NCI-H2029 treated with DMSO at 0.1 percent for 48 hours (cell line): ENCODE data around the gene TEDC2.

Experiments used
- DNase-seq: peaks from one replicate; lab custom pipeline; 2025; lab: John Stamatoyannopoulos, UW

TEDC2 gene

DNA sequence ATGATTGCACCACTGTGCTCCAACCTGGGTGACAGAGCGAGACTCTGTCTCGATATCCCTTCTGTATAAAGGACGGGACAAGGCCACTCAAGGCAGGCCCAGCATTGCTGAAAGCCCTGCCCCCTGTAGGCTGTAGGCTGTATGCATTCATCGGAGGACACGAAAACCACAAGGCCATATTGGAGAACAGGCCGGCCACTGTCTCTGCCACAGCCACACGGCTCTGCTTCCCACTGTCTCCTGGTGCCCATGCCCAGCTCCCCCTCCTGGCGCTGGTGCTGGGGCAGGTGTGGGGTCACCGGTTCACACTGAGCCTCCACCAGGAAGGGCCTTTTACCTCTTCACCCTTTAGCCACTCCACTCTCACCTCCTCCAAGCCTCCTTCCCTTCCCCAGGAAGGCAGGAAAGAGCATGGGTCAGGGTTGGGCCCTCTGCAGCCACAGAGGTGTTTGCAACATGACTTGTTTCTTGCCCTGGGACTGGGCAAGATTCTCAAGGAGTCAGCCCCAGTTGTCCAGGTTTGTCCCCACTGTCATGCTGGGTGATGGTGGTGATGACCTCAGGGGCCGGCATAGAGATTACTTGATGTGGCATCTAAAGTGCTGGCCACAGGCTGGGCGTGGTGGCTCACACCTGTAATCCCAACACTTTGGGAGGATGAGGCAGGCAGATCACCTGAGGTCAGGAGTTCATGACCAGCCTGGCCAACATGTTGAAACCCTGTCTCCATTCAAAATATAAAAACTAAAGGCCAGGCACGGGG, 5.9 kb downstream of the TEDC2 start:
- DNase-seq, result no peak

DNA sequence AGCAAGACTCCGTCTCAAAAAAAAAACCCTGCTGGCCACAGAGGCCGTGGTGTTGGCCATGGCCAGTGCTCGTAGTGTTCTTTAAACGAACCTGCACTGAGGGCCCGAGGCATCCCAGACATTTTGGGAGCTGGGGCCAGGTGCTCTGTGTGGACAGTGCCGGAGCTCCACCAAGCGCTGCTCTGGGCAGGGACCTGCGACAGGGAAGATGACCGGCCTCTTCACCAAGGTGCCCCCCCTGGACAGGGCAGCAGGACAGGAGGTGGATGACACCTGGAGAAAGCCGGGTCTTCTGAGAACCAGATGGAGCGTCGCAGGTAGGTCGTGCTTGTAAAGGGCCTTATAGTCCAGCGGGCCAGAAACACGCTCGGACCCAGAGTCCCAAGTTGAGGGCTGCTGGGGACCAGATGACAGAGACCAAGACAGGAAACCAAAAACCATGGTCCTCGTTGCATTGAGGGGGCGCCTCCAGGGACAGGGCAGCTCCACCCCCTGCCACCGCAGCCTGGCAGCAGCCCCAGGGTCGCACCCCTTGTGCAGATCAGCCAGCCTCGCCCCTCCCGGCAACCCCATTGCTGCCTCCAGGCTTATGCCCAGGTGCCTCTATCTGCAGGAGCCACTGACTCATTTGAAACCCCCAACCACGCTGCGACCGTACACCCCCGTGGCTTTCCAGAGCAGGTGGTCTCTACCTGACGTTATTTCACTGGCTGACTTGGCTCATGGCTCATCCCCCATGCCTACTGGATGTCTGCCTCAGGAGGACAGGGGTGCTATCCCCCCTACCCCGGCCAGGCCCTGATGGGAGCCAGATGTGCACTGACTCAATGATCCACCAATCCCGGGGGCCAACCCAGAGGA, 7.0 kb downstream of the TEDC2 start:
- DNase-seq, result no peak

DNA sequence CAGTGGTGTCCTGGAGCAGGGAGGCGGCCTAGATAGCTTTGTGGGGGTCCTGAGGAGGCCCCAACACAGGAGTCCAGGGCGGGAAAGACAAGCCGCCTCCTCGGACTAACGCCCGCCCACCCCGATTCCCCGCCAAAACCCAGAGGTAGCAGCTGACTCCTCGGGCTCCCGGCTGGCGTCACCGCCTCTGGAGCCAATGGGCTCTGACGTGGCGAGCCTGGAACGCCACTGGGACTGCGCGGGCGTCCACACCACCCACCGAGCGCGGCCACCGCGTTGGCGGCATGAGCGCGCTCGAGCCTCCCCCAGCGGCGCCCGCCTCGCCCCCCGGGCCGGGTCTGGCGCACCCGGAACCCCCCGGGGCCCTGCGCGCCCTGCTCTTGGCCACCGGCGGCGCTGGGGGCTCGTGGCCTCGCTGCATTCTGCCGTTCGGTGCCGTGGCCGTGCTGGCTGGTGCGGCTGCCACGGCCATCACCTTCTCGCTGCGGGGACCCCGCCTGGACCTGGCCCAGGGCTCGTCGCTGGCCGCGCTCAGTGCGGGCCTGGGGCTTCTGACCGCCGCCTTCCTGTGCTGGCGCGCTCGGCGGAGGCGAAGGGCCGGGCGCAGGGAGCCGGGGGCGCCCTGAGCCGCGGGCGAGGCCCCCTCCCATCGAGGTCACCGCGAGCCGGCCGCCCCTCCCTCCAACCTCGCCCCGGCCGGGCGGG, 7.8 kb downstream of the TEDC2 start:
- DNase-seq, result peak; percentile 40

DNA sequence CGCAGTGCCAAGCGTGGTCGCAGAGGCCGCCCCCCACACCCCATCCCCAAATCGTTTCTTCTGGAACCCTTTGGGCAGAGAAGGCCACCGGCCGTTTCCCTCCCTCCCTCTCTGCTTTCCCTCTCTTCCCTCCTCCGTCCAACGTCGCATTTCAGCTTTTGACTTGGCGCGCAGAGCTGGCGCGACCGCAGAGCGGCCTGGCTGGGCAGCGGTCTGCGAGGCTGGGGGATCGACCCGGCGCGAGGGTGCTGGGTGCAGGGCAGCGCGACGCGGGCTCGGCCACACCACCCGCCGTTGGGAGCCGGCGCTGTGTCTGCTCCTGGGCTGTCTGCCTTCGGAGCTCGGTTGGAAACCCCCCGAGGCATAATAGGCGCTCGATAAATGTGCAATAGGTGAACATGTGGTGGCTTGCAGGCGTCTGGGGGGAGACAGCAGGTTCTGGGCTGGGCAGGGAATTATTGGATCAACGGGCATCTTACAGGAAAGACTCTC, 8.4 kb downstream of the TEDC2 start:
- DNase-seq, result no peak

DNA sequence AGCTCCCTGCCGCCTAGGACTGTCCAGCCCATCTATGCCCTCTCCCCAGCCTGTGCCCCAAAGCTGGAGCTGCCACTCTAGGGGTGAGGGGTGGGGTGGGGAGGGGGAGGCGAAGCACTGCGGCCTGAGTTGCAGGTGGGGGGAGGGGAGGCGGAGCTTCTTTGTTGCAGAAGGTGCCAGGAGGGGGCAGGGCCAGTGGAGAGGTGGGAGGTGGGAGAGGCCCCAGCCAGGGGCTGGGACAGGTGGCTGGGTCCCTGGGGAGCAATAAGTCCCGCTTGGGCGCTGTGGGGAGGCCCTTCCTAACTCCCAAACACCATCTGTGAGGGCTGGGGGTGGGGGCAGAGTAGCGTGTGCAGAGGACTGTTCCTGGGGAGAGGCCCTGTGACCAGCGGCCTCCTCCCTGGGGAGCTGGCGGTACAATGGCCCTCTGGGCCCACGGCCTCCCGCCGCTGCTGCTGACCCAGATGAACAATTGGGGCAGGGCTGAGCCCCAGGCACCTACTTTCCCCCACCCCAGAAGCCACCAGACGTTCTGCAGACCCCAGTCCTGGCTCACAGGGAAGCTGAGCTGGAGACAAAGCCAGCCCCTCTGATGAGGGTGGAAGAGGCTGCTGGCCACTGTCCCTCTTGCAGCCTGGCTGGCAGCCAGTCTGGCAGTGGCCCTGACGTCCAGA, 9.0 kb downstream of the TEDC2 start:
- peak; percentile 61 for DNase-seq

DNA sequence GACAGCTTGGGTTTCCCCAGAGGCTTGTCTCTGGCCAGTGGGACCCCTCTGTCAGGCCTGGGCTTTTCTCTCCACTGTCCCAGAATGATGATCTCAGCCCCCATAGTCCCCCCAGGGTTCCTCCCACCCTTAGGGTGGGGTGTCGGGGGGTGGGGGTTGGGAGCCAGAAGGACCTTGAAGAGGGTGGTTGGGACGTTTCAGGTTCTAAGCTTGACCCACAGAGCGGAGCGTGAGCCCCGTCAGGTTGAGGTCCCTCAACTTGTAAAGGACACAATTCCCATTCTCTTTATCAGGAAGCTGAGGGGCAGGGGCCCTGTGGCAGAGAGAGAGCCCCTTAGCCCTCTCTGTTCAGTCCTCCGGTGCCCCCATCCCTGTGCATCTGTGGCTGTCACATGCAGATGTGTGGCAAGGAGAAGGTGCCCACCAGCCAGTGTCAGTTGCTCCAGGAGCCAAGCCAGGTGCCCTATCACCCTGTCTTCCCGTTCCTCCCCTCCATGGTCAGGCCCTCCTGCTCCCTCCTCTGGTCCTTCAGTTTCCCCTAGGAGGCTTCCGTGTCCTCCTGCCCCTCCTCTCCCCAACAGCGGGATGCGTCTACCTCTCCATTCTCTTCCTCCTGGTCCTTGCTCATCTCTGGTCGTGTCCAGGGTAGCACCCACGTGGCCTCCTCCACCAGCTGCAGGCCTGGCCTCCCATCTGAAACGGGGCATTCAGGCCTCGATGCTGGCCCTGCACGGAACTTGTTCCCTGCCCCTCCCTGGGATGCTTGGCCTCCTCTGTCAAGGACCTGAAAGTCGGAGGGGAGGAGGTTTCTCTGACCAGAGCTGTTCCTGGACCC, 9.7 kb downstream of the TEDC2 start:
- DNase-seq, result no peak

DNA sequence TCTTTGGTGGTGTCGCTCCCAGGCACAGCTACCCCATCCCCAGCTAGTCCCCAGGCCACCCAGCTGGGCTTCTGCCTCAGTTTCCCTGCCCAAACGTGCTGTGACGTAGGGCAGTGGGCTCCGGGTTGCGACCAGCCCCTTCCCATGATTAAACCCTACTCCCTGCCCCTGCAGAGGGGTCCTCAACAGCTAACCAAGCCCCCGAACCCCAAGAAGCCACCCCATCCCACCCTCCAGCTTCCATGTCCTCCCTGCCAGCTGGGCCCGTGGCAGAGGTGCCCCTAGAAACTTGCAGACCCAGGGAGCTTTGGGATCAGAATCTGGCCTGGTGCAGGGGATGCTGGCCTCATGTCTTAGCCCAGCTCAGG, 10.3 kb downstream of the TEDC2 start:
- DNase-seq, result no peak

DNA sequence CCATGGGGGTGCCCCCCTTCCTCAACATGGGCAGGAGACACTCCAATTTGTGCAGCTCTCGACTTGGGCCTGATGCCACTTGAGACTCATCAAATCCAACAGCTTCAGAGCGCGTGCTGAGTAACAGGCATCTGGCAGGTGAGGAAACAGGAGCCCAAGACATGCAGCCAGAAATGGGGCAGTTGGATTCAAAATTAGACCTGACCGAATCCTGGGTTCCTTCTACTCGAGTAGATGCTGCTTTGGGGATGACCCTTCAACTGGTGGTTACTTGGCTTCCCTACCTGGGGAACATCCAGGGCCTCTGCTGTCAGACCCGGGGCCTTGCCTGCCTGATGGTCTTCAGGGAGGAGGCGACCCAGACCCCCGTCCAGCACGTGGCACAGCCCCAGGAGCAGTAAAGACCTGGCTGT, 10.7 kb downstream of the TEDC2 start:
- no peak for DNase-seq

DNA sequence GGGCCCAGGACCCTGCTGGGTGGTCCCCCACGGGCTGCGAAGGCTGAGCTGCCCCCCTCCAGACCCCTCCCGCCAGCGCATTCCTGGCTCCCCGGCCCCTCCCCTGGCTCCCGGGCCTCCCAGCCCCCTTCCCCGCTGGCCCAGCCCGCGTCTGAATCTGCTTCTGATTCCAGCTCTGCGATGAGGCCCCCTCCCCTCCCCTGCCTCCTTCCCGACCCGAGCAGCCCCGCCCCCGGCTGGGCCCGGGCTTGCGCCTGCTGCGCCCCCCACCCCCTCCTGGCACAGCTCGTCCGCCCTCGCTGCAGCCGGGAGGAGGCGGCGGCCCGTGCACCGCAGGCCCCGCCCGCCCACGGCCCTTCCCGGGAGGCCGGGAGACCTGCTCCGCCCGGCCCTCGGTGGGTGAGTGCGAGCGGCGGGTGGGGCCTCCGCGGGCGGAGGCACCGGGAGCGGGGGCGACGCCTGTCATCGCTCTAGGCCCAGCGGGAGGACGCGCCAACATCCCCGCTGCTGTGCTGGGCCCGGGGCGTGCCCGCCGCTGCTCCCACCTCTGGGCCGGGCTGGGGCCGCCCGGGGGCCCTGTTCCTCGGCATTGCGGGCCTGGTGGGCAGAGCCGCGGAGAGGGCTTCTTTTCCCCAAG, 11.2 kb downstream of the TEDC2 start, which contains the start of gene NTN3:
Gene NTN3 (plus strand): TSS at position 282 of the 637 bp plus-strand sequence. CDS start 405 bp downstream, outside the sequence.
- DNase-seq, result no peak

DNA sequence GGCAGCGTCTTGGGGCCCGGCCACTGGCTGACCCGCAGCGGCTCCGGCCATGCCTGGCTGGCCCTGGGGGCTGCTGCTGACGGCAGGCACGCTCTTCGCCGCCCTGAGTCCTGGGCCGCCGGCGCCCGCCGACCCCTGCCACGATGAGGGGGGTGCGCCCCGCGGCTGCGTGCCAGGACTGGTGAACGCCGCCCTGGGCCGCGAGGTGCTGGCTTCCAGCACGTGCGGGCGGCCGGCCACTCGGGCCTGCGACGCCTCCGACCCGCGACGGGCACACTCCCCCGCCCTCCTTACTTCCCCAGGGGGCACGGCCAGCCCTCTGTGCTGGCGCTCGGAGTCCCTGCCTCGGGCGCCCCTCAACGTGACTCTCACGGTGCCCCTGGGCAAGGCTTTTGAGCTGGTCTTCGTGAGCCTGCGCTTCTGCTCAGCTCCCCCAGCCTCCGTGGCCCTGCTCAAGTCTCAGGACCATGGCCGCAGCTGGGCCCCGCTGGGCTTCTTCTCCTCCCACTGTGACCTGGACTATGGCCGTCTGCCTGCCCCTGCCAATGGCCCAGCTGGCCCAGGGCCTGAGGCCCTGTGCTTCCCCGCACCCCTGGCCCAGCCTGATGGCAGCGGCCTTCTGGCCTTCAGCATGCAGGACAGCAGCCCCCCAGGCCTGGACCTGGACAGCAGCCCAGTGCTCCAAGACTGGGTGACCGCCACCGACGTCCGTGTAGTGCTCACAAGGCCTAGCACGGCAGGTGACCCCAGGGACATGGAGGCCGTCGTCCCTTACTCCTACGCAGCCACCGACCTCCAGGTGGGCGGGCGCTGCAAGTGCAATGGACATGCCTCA, 12.0 kb downstream of the TEDC2 start:
- no peak for DNase-seq

DNA sequence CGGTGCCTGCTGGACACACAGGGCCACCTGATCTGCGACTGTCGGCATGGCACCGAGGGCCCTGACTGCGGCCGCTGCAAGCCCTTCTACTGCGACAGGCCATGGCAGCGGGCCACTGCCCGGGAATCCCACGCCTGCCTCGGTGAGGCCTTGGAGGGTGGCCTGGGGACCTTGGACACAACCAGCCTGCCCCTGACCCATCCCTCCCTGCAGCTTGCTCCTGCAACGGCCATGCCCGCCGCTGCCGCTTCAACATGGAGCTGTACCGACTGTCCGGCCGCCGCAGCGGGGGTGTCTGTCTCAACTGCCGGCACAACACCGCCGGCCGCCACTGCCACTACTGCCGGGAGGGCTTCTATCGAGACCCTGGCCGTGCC, 12.6 kb downstream of the TEDC2 start:
- no peak for DNase-seq

DNA sequence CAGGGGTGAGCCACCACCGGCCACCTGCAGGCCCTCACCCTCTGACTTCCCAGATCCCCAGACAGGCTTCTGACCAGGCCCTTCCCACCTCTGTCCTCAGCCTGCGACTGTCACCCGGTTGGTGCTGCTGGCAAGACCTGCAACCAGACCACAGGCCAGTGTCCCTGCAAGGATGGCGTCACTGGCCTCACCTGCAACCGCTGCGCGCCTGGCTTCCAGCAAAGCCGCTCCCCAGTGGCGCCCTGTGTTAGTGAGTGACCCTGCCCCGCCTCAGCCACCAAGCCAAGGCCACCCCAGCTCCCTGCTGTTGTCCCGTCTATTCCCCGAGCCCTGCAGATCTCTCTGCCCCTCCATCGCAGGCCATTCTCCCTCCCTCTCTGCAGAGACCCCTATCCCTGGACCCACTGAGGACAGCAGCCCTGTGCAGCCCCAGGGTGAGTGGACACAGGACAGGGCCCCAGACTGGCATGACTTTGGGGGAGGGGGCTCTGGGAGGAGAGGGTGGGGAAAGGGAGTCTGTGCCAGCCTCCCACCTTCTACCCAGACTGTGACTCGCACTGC, 13.1 kb downstream of the TEDC2 start:
- DNase-seq, result no peak

DNA sequence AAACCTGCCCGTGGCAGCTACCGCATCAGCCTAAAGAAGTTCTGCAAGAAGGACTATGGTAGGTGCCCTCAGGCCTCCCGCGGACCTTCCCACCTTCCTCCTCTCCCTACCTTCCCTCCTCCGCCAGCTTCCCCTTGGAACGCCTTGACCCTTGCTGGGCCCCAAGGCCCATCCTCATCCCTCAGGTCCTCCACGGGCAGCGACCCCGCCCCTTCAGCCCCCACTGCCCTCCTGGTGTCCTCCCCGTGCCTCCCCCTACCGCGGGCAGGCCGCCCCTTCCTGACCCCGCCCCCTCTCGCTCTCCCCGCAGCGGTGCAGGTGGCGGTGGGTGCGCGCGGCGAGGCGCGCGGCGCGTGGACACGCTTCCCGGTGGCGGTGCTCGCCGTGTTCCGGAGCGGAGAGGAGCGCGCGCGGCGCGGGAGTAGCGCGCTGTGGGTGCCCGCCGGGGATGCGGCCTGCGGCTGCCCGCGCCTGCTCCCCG, 13.6 kb downstream of the TEDC2 start:
- no peak for DNase-seq

DNA sequence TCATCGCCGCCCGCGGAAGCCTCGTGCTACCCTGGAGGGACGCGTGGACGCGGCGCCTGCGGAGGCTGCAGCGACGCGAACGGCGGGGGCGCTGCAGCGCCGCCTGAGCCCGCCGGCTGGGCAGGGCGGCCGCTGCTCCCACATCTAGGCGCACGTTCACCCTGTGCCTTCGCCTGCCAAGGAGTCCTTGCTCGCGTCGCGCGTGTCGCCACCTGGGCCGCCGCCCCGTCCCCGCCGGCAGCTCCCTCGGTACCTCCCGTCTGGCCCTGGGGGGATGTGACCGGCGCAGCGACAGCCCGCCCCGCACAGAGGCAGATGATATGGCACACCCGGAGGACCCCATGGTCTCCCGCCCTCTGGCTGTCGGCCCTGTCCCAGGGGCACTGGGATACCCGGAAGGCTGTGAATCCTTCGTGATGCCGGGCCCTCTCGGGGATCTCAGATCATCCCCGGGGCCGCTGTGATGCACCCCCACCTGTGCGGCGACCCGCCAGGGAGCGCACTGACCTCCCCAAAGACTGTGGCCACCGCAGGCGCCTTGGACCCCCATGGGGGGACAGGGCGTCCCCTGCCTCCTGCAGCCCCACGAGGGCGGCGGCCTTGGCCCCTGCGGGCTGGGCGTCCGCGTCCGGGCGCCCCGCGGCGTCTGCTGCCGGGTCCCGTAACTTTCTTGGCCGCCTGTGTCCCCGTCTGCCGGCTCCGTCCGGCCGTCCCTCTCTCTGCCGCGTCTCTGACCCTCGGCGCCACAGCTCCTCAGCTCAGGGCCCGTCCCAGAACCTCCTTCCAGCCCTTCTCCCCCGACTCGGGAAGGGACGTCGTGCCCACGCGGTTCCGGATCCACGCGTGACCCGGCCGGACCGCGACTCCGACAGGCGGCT, 14.3 kb downstream of the TEDC2 start:
- DNase-seq, result no peak

DNA sequence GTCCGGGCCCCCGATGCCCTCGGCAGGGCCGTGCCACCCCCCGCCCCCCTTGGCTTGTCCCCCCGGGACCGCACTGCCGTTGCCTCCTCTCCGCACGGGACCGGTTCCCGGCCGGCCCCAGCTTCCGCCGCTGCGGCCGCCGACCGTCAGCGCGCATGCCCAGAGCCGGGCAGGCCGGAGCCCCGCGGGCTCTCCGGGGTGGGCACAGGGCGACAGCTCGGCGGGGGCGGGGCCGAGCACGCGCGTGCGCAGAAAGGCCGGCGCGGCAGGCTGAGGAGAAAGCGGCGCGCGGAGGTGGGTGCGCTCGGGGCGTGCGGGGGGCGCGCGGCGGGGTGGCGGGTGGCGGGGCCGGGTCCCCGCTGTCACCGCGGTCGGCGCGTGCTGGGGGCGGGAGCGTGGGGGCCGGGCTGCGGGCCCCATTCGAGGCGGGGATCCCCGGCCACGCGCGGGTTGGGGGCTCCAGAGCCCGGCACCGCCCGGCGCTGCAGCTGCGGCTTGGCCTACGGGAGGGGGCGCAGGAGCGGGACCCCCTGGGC, 15.0 kb downstream of the TEDC2 start, which contains the start of gene TBC1D24:
Gene TBC1D24 (plus strand): TSS at position 251 of the 536 bp plus-strand sequence. CDS start 21,022 bp downstream, outside the sequence.
- DNase-seq, result no peak

DNA sequence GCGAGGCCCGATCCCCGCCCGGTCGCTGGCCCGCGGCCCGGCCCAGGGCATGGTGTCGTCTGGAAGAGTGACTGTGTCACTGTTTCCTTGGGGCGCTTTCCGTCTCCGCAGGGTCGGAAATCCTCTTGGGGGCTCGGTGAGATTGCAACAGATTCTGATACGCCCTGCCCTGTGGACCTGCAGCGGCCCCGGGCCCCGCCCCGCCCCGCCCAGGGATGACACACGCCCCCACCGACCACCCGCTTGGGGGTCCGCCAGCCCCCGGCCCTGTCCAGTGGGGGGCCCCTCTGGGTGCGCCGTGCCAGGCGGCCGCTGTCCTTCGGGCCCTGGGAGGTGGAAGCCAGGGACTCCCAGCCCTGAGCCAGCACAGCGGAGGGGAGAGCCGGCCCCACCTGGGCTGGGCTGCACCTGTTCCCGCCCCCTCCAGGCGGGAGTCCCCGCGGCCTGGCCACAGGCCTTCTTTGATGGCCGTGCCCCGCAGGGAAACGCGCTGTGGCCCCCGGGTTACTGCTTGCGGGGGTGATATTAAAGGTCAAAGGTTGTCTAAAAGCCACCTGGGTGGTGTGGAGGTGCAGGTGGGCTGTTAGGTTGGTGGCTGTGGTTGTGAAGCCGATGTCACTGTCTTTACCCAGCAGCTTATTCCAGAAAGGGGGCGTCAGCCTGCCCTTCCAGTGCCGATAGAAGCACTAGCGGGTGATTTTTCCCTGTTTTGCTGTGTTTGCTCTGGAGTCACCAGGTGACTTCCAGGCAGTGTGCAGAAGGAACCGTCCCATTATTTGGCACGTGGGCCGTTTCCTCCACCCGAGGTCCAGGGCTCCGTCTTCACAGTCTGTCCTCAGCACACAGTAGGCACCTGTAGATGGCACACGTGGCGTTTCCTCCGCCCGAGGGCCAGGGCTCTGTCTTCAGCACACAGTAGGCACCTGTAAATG, 15.8 kb downstream of the TEDC2 start:
- DNase-seq, result no peak

DNA sequence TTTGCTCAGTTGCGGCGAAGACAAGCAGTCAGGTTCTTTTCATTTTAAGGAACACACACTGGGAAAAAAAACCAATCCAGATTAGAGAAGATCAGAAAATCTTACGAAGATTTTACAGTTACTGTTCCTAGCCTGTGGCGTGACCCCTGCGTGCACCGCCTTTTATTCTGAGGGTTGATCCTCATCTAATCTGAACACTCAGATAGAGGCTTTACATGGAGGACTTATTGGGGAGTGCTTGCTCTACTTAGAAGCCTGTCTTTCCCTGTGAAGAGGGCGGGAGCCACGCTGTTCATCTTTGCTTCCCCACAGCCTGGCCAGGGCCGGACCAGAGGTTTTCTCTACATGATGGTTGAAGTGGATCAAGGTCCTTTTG, 16.4 kb downstream of the TEDC2 start:
- no peak for DNase-seq
